ENCODE measurements around the gene OPCML. TPM values are rescaled to one million over a fixed set of nuclear protein-coding genes. Genes with fewer than 3 reads are reported as not detected.

Gene OPCML
- total RNA-seq, 1 experiment from 2014 or later, result not detected

DNA sequence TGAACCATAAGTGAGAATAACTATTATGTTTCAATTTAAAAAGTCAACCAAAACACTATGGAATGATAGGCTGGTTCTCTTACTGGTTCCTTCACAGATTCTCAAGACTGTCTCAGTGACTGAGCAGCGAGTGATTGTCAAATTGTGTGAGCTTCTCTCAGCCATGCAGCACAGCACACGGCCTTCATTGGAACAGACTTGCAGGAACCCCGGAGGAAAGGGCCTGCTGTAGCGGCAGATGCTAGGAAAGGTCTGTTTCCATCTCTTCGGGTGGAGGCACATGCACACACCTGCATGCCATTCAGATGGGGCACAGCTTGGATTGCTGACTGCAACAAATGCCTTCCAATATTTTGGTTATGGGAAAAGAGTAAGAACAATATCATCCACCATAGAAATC, 741.8 kb downstream of the OPCML start:
- in situ Hi-C loops (cut with HindIII; ENCODE audit: low pct_unique_long_range_greater_than_20kb, low sequenced_read_pairs), result no loop called here
- intact Hi-C loops (cut with micrococcal nuclease; ENCODE audit: unreplicated experiment), result no loop called here
- H3K27ac ChIP-seq (ENCODE audit: low read length), result no peak overlapping the region
- H3K9me3 ChIP-seq (ENCODE audit: control insufficient read depth, insufficient read depth, low read depth, low read length), result no peaks in the 10 kb centered on the region
- TF ChIP-seq, protein P1, sequence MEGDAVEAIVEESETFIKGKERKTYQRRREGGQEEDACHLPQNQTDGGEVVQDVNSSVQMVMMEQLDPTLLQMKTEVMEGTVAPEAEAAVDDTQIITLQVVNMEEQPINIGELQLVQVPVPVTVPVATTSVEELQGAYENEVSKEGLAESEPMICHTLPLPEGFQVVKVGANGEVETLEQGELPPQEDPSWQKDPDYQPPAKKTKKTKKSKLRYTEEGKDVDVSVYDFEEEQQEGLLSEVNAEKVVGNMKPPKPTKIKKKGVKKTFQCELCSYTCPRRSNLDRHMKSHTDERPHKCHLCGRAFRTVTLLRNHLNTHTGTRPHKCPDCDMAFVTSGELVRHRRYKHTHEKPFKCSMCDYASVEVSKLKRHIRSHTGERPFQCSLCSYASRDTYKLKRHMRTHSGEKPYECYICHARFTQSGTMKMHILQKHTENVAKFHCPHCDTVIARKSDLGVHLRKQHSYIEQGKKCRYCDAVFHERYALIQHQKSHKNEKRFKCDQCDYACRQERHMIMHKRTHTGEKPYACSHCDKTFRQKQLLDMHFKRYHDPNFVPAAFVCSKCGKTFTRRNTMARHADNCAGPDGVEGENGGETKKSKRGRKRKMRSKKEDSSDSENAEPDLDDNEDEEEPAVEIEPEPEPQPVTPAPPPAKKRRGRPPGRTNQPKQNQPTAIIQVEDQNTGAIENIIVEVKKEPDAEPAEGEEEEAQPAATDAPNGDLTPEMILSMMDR (IDR thresholded peaks at IDR 0.05), result no peak
- TF ChIP-seq TCF7L2 (IDR thresholded peaks at IDR 0.05; ENCODE audit: low read depth, low read length) (no peak), POLR2AphosphoS5 (IDR thresholded peaks at IDR 0.05; ENCODE audit: low read depth, low read length) (no peak), SIN3A (IDR thresholded peaks at IDR 0.05; ENCODE audit: borderline replicate concordance, insufficient read depth, low read depth, low read length) (no peak)
- TF ChIP-seq, protein P2, sequence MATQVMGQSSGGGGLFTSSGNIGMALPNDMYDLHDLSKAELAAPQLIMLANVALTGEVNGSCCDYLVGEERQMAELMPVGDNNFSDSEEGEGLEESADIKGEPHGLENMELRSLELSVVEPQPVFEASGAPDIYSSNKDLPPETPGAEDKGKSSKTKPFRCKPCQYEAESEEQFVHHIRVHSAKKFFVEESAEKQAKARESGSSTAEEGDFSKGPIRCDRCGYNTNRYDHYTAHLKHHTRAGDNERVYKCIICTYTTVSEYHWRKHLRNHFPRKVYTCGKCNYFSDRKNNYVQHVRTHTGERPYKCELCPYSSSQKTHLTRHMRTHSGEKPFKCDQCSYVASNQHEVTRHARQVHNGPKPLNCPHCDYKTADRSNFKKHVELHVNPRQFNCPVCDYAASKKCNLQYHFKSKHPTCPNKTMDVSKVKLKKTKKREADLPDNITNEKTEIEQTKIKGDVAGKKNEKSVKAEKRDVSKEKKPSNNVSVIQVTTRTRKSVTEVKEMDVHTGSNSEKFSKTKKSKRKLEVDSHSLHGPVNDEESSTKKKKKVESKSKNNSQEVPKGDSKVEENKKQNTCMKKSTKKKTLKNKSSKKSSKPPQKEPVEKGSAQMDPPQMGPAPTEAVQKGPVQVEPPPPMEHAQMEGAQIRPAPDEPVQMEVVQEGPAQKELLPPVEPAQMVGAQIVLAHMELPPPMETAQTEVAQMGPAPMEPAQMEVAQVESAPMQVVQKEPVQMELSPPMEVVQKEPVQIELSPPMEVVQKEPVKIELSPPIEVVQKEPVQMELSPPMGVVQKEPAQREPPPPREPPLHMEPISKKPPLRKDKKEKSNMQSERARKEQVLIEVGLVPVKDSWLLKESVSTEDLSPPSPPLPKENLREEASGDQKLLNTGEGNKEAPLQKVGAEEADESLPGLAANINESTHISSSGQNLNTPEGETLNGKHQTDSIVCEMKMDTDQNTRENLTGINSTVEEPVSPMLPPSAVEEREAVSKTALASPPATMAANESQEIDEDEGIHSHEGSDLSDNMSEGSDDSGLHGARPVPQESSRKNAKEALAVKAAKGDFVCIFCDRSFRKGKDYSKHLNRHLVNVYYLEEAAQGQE (IDR thresholded peaks at IDR 0.05; ENCODE audit: insufficient read depth in 1 of 2, low read depth in 2 of 2, low read length in 1 of 2), result no peak
- no TSS peak for BruUV-seq (replicated peaks)
- H3K4me1 ChIP-seq (ENCODE audit: control insufficient read depth, insufficient read depth, low read length), result no peaks in the 10 kb centered on the region
- ChIA-PET POLR2A (no interaction called here), CTCF (no interaction called here)
- H3K27me3 ChIP-seq (ENCODE audit: control insufficient read depth, insufficient read depth, low read length), result no peaks in the 10 kb centered on the region
- DNase-seq (ENCODE audit: low read depth, low spot score) (no peak), ATAC-seq (no peak)
- H3K4me3 ChIP-seq (ENCODE audit: low read depth in 2 of 2, low read length in 2 of 2), result no peak overlapping the region
- H3K36me3 ChIP-seq (ENCODE audit: control insufficient read depth, insufficient read depth, low read length), result no peaks in the 10 kb centered on the region

DNA sequence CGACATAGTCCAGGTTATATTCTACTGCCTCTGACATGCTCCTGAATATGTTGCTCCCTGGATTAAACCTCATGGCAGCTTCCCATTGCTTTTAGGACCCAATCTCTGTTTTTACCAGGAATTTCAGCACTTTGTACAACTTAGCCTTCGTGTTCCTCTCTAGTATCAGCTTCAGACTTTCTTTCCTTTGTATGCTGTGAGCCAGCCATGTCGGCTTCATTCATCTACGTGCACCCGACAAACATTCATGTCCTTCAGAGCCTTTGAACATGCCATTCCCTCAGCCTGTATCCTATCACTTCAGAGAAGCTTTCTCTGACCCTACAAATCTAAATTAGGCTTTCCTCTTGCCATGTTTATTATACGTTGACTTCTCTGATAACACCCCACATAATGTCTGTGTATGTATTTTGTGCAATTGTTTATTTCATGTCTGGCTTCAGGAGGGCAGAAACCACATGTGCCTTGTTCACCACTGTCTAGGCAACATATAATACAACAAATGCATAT, 743.4 kb downstream of the OPCML start:
- TF ChIP-seq POLR2AphosphoS5 (IDR thresholded peaks at IDR 0.05; ENCODE audit: low read depth, low read length), result no peak
- TF ChIP-seq, protein P2 (IDR thresholded peaks at IDR 0.05; ENCODE audit: insufficient read depth in 1 of 2, low read depth in 2 of 2, low read length in 1 of 2), result no peak
- TF ChIP-seq TCF7L2 (IDR thresholded peaks at IDR 0.05; ENCODE audit: low read depth, low read length), result no peak
- CTCF ChIA-PET, result no interaction called here
- Histone ChIP-seq H3K36me3 (ENCODE audit: control insufficient read depth, insufficient read depth, low read length) (no peaks in the 10 kb centered on the region), H3K4me3 (ENCODE audit: low read depth in 2 of 2, low read length in 2 of 2) (no peak overlapping the region), H3K9me3 (ENCODE audit: control insufficient read depth, insufficient read depth, low read depth, low read length) (no peaks in the 10 kb centered on the region), H3K27me3 (ENCODE audit: control insufficient read depth, insufficient read depth, low read length) (no peaks in the 10 kb centered on the region), H3K27ac (ENCODE audit: low read length) (no peak overlapping the region), H3K4me1 (ENCODE audit: control insufficient read depth, insufficient read depth, low read length) (no peaks in the 10 kb centered on the region)
- no peak for DNase-seq (ENCODE audit: low read depth, low spot score)
- in situ Hi-C loops (cut with HindIII; ENCODE audit: low pct_unique_long_range_greater_than_20kb, low sequenced_read_pairs), result no loop called here
- no TSS peak for BruUV-seq (replicated peaks)
- no peak for ATAC-seq
- intact Hi-C loops (cut with micrococcal nuclease; ENCODE audit: unreplicated experiment), result no loop called here
- POLR2A ChIA-PET, result no interaction called here
